ENCODE data around the gene BBX.
"Not testable (repeated sequence)": the region's sequence is repeated elsewhere in the genome, so short reads cannot be mapped to it uniquely, and the experiment has no call there.

Gene BBX

DNA sequence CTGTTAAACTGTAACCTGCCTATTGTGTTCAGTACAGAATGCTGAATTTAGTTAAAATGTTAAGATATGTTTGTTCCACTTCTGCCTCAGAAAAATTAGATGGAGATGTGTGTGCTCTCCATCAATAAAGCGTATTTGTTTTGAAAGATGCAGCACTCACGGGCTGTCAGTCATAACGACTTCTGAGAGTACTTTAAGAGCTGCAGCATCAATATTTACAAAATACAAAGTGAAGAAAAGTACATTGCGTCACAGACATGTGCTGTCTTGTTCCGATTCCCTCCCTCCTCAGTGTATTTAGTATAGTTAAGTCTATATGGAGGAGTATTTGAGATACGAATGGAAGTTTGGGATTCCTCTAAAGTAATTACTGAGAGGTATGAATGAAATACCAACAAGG lies 166.6 kb downstream of the BBX start:
- ATAC-seq: no peak

DNA sequence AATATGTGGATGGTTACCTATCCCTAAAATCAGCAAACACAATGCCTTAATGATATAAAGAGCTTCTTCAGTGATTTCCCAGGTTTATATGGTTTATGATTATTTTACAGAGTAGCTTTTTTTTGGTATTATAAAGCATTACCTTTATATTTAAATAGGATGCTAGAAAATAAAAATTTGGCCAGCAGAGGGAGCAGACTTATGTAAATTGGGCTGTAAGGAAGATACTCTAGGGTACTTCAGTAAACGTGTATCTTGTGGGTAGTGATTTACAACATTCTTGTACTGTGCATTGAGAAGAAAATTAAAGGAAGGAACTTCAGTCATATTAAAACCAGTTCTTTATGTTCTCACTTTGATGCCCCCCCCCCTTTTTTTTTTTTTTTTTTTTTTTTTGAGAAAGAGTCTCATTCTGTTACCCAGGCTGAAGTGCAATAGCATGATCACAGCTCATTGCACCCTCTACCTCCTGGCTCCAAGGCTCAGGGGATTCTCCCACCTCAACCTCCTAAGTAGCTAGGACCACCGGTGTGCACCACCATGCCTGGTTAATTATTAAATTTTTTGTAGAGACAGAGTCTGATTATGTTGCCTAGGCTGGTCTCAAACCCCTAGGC lies 167.9 kb downstream of the BBX start:
- ATAC-seq: peak; percentile 78
- TF ChIP-seq, protein P1, sequence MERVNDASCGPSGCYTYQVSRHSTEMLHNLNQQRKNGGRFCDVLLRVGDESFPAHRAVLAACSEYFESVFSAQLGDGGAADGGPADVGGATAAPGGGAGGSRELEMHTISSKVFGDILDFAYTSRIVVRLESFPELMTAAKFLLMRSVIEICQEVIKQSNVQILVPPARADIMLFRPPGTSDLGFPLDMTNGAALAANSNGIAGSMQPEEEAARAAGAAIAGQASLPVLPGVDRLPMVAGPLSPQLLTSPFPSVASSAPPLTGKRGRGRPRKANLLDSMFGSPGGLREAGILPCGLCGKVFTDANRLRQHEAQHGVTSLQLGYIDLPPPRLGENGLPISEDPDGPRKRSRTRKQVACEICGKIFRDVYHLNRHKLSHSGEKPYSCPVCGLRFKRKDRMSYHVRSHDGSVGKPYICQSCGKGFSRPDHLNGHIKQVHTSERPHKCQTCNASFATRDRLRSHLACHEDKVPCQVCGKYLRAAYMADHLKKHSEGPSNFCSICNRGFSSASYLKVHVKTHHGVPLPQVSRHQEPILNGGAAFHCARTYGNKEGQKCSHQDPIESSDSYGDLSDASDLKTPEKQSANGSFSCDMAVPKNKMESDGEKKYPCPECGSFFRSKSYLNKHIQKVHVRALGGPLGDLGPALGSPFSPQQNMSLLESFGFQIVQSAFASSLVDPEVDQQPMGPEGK (CRISPR knock-in tag; IDR thresholded peaks at IDR 0.05; ENCODE audit: borderline replicate concordance): no peak
- TF ChIP-seq ARNTL (CRISPR knock-in tag; IDR thresholded peaks at IDR 0.05; ENCODE audit: borderline replicate concordance, low read depth) (no peak), ZC3H10 (CRISPR knock-in tag; IDR thresholded peaks at IDR 0.05) (no peak), TCF4 (CRISPR knock-in tag; IDR thresholded peaks at IDR 0.05; ENCODE audit: borderline replicate concordance) (no peak), ZFP30 (CRISPR knock-in tag; IDR thresholded peaks at IDR 0.05) (no peak), ZNF8 (CRISPR knock-in tag; IDR thresholded peaks at IDR 0.05) (no peak), PPARA (CRISPR knock-in tag; IDR thresholded peaks at IDR 0.05; ENCODE audit: borderline replicate concordance) (no peak)
- TF ChIP-seq, protein P2, sequence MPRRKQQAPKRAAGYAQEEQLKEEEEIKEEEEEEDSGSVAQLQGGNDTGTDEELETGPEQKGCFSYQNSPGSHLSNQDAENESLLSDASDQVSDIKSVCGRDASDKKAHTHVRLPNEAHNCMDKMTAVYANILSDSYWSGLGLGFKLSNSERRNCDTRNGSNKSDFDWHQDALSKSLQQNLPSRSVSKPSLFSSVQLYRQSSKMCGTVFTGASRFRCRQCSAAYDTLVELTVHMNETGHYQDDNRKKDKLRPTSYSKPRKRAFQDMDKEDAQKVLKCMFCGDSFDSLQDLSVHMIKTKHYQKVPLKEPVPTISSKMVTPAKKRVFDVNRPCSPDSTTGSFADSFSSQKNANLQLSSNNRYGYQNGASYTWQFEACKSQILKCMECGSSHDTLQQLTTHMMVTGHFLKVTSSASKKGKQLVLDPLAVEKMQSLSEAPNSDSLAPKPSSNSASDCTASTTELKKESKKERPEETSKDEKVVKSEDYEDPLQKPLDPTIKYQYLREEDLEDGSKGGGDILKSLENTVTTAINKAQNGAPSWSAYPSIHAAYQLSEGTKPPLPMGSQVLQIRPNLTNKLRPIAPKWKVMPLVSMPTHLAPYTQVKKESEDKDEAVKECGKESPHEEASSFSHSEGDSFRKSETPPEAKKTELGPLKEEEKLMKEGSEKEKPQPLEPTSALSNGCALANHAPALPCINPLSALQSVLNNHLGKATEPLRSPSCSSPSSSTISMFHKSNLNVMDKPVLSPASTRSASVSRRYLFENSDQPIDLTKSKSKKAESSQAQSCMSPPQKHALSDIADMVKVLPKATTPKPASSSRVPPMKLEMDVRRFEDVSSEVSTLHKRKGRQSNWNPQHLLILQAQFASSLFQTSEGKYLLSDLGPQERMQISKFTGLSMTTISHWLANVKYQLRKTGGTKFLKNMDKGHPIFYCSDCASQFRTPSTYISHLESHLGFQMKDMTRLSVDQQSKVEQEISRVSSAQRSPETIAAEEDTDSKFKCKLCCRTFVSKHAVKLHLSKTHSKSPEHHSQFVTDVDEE (CRISPR knock-in tag; IDR thresholded peaks at IDR 0.05): no peak
- TF ChIP-seq, protein P3, sequence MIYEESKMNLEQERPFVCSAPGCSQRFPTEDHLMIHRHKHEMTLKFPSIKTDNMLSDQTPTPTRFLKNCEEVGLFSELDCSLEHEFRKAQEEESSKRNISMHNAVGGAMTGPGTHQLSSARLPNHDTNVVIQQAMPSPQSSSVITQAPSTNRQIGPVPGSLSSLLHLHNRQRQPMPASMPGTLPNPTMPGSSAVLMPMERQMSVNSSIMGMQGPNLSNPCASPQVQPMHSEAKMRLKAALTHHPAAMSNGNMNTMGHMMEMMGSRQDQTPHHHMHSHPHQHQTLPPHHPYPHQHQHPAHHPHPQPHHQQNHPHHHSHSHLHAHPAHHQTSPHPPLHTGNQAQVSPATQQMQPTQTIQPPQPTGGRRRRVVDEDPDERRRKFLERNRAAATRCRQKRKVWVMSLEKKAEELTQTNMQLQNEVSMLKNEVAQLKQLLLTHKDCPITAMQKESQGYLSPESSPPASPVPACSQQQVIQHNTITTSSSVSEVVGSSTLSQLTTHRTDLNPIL (CRISPR knock-in tag; IDR thresholded peaks at IDR 0.05; ENCODE audit: low read depth): no peak
- TF ChIP-seq, protein P4, sequence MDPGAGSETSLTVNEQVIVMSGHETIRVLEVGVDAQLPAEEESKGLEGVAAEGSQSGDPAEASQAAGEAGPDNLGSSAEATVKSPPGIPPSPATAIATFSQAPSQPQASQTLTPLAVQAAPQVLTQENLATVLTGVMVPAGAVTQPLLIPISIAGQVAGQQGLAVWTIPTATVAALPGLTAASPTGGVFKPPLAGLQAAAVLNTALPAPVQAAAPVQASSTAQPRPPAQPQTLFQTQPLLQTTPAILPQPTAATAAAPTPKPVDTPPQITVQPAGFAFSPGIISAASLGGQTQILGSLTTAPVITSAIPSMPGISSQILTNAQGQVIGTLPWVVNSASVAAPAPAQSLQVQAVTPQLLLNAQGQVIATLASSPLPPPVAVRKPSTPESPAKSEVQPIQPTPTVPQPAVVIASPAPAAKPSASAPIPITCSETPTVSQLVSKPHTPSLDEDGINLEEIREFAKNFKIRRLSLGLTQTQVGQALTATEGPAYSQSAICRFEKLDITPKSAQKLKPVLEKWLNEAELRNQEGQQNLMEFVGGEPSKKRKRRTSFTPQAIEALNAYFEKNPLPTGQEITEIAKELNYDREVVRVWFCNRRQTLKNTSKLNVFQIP (CRISPR knock-in tag; IDR thresholded peaks at IDR 0.05; ENCODE audit: borderline replicate concordance, low read depth): no peak

More for the DNA sequence above, 166.6 kb downstream of the BBX start:
- no peak for TF ChIP-seq ZFP3 (CRISPR knock-in tag; IDR thresholded peaks at IDR 0.05)
- no peak for TF ChIP-seq ZNF565 (CRISPR knock-in tag; conservative IDR thresholded peaks at IDR 0.05; ENCODE audit: low read depth)
- TF ChIP-seq TOX (CRISPR knock-in tag; IDR thresholded peaks at IDR 0.05; ENCODE audit: borderline replicate concordance): no peak
- TF ChIP-seq ZNF8 (CRISPR knock-in tag; IDR thresholded peaks at IDR 0.05): no peak
- TF ChIP-seq ARNTL (CRISPR knock-in tag; IDR thresholded peaks at IDR 0.05; ENCODE audit: borderline replicate concordance, low read depth): no peak
- TF ChIP-seq ZNF70 (CRISPR knock-in tag; IDR thresholded peaks at IDR 0.05): no peak

DNA sequence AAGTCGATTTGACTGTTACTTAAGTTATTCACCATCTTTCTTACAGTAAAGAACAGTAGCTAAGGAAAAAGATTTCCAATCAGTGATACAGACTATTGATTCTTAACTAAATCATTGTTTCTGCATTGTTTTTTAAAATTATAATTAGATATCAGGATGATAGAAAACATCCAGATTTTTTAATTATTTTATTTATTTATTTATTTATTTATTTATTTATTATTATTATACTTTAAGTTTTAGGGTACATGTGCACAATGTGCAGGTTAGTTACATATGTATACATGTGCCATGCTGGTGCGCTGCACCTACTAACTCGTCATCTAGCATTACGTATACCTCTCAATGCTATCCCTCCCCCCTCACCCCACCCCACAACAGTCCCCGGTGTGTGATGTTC lies 169.2 kb downstream of the BBX start:
- ATAC-seq: not testable (repeated sequence)

DNA sequence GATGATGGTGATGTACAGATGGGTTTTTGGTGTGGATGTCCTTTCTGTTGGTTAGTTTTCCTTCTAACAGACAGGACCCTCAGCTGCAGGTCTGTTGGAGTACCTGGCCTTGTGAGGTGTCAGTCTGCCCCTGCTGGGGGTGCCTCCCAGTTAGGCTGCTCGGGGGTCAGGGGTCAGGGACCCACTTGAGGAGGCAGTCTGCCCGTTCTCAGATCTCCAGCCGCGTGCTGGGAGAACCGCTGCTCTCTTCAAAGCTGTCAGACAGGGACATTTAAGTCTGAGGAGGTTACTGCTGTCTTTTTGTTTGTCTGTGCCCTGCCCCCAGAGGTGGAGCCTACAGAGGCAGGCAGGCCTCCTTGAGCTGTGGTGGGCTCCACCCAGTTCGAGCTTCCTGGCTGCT lies 174.6 kb downstream of the BBX start:
- ATAC-seq: not testable (repeated sequence)

DNA sequence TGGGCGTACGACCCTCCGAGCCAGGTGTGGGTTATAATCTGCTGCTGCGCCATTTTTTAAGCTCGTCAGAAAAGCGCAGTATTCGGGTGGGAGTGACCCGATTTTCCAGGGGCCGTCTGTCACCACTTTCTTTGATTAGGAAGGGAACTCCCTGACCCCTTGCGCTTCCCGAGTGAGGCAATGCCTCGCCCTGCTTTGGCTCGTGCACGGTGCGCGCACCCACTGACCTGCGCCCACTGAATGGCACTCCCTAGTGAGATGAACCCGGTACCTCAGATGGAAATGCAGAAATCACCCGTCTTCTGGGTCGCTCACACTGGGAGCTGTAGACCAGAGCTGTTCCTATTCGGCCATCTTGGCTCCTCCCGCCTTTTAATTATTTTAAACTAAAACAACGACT lies 175.1 kb downstream of the BBX start:
- not testable (repeated sequence) for ATAC-seq

DNA sequence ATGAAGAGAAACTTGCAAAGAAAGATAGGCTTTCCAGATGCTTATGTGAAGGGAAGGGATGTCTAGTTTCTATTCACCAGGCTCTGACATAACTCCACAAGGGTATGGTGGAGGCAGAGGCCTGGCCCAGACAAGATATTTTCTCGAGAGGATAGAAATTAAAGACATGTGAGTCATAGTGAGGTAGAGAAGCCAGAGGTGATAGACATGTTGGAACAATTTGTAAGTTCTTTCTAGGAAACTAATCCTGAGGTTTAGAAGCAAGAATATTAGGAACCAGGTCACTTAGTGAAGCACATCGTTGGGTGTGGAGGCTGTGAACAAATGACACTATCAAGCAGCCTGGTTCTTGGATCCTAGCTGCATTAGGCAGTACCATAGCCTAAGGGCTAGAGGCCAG lies 176.9 kb downstream of the BBX start:
- ATAC-seq: peak; percentile 50
- TF ChIP-seq OSR1 (CRISPR knock-in tag; IDR thresholded peaks at IDR 0.05): no peak
- TF ChIP-seq, protein P4 (CRISPR knock-in tag; IDR thresholded peaks at IDR 0.05; ENCODE audit: borderline replicate concordance, low read depth): no peak
- no peak for TF ChIP-seq ESRRG (CRISPR knock-in tag; IDR thresholded peaks at IDR 0.05)
- no peak for TF ChIP-seq TCF4 (CRISPR knock-in tag; IDR thresholded peaks at IDR 0.05; ENCODE audit: borderline replicate concordance)
- TF ChIP-seq, protein P2 (CRISPR knock-in tag; IDR thresholded peaks at IDR 0.05): no peak
- no peak for TF ChIP-seq ZNF565 (CRISPR knock-in tag; conservative IDR thresholded peaks at IDR 0.05; ENCODE audit: low read depth)
- no peak for TF ChIP-seq BACH2 (CRISPR knock-in tag; IDR thresholded peaks at IDR 0.05; ENCODE audit: borderline replicate concordance)
- TF ChIP-seq, protein P5, sequence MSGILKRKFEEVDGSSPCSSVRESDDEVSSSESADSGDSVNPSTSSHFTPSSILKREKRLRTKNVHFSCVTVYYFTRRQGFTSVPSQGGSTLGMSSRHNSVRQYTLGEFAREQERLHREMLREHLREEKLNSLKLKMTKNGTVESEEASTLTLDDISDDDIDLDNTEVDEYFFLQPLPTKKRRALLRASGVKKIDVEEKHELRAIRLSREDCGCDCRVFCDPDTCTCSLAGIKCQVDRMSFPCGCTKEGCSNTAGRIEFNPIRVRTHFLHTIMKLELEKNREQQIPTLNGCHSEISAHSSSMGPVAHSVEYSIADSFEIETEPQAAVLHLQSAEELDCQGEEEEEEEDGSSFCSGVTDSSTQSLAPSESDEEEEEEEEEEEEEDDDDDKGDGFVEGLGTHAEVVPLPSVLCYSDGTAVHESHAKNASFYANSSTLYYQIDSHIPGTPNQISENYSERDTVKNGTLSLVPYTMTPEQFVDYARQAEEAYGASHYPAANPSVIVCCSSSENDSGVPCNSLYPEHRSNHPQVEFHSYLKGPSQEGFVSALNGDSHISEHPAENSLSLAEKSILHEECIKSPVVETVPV (CRISPR knock-in tag; IDR thresholded peaks at IDR 0.05): no peak
- TF ChIP-seq ZFP30 (CRISPR knock-in tag; IDR thresholded peaks at IDR 0.05): no peak

All from SK-N-SH treated with all-trans-retinoic acid at 6 μM for 48 hours (cell line).